Breast epithelium (tissue), 4 donors: ENCODE data around the gene CCDC87. TPM values are rescaled to one million over a fixed set of nuclear protein-coding genes. Genes with fewer than 3 reads are reported as not detected.

ENCODE experiments used
- DNase-seq, 2 donors: peaks; one replicate each; pipeline ENCODE4 v3.0.0-alpha.2; 2019; ENCODE audit warnings: low spot score in 2 of 2
- H3K27ac ChIP-seq, 2 donors: fragments of 200-600 bp; sonication (generic) in 1 of 2; one replicate each; pipeline ENCODE4 v1.5.1; 2016 to 2019; ENCODE audit warnings: mild to moderate bottlenecking in 1 of 2
- H3K27me3 ChIP-seq, 2 donors: fragments of 200-600 bp; sonication (generic) in 1 of 2; one replicate each; pipeline versions ENCODE4 v1.5.1 to v1.6.0; 2017 to 2019; ENCODE audit warnings: control low read depth in 1 of 2, mild to moderate bottlenecking in 1 of 2
- H3K36me3 ChIP-seq: fragments of 200-600 bp; one replicate; pipeline ENCODE4 v1.5.1; 2019
- H3K4me1 ChIP-seq, 2 donors: fragments of 200-600 bp; sonication (generic); one replicate each; pipeline ENCODE4 v1.5.1; 2016 to 2019; ENCODE audit warnings: control low read depth in 1 of 2
- H3K4me3 ChIP-seq, 3 donors: fragments of 200-600 bp; sonication (generic); 1 replicate in 2 of 3; 2 replicates in 1 of 3; pipeline ENCODE4 v1.5.1; 2016 to 2019; ENCODE audit warnings: mild to moderate bottlenecking in 3 of 3, moderate library complexity in 2 of 3
- H3K9me3 ChIP-seq, 2 donors: fragments of 200-600 bp; sonication (generic) in 1 of 2; one replicate each; pipeline ENCODE4 v1.5.1; 2016 to 2019; ENCODE audit warnings: control low read depth in 1 of 2
- POLR2A ChIP-seq: fragments of 450-650 bp; IDR thresholded peaks from one replicate; pipeline ENCODE4 v1.6.1; 2016; ENCODE audit warnings: antibody characterized with exemption, mild to moderate bottlenecking, moderate library complexity
- POLR2AphosphoS5 ChIP-seq, 3 donors: sonication (generic); formaldehyde crosslinking; IDR thresholded peaks; one replicate each; pipeline ENCODE4 v1.6.1; 2017; ENCODE audit warnings: antibody characterized with exemption in 3 of 3
- intact Hi-C: fragments of 100-400 bp; cut with DNase I; formaldehyde crosslinking; loops from one replicate; pipeline ENCODE4 v1.15.1; 2023; ENCODE audit warnings: low total_unique reads
- total RNA-seq, 3 donors: library from RNA; depleted of rRNA; stranded (reverse); fragments of >200 nt; gene quantifications; one replicate each; pipeline ENCODE4 v1.1.0, GENCODE V29; 2016
- TF ChIP-seq, protein P1 (sequence below), 3 donors: fragments of 450-650 bp; IDR thresholded peaks; one replicate each; pipeline ENCODE4 v1.5.1; 2016 to 2017; ENCODE audit warnings: antibody characterized with exemption in 3 of 3, mild to moderate bottlenecking in 3 of 3, moderate library complexity in 3 of 3

CCDC87 gene
- total RNA-seq, 3 donors from 2014 or later: 0.15 TPM; not detected in 2

GRCh38 chr11:66568124-66568916 is 24.5 kb downstream of the CCDC87 start, which contains the start of gene CTSF:
Gene CTSF, minus strand, starts transcription at chr11:66568606. Its CDS starts 120 bp downstream, at chr11:66568486.
- intact Hi-C loops: no loop called here
- no peaks in the 10 kb centered on the region for H3K9me3 ChIP-seq
- TF ChIP-seq, protein P1, sequence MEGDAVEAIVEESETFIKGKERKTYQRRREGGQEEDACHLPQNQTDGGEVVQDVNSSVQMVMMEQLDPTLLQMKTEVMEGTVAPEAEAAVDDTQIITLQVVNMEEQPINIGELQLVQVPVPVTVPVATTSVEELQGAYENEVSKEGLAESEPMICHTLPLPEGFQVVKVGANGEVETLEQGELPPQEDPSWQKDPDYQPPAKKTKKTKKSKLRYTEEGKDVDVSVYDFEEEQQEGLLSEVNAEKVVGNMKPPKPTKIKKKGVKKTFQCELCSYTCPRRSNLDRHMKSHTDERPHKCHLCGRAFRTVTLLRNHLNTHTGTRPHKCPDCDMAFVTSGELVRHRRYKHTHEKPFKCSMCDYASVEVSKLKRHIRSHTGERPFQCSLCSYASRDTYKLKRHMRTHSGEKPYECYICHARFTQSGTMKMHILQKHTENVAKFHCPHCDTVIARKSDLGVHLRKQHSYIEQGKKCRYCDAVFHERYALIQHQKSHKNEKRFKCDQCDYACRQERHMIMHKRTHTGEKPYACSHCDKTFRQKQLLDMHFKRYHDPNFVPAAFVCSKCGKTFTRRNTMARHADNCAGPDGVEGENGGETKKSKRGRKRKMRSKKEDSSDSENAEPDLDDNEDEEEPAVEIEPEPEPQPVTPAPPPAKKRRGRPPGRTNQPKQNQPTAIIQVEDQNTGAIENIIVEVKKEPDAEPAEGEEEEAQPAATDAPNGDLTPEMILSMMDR (IDR thresholded peaks at IDR 0.05): no peak
- TF ChIP-seq POLR2AphosphoS5 (IDR thresholded peaks at IDR 0.05): peak in 1 of 3 donors; percentile 31
- H3K4me1 ChIP-seq: no peaks in the 10 kb centered on the region
- no peaks in the 10 kb centered on the region for H3K27me3 ChIP-seq
- H3K36me3 ChIP-seq: no peaks in the 10 kb centered on the region
- peak within 1 kb of the TSS; percentile 57 for H3K27ac ChIP-seq
- H3K4me3 ChIP-seq: peak within 1 kb of the TSS; percentile 55 to 92 (median 68)
- peak; percentile 68 to 88 for DNase-seq

DNA sequence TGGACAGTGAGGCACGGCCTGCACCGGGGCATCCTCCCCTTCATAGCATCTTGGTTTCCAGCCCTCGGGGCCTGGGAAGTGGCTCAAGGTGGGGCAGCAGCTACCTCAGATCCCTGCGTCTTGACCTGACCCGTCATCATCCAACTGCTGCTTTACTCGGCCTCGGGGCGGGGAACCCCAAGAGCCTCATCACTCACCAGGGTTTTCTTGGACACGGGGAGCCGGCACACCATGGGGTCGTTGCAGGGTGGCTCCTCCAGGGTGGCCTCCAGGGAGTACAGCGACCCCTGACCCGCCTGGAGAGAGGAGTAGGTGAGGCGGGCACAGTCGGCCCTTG is 25.1 kb downstream of the CCDC87 start:
- H3K4me1 ChIP-seq: no peaks in the 10 kb centered on the region
- peak overlapping the region; percentile 55 to 92 (median 68) for H3K4me3 ChIP-seq
- no peaks in the 10 kb centered on the region for H3K27me3 ChIP-seq
- H3K27ac ChIP-seq: peak overlapping the region; percentile 57
- no peak for DNase-seq
- intact Hi-C loops: no loop called here
- TF ChIP-seq POLR2A: no peak
- no peaks in the 10 kb centered on the region for H3K36me3 ChIP-seq
- no peaks in the 10 kb centered on the region for H3K9me3 ChIP-seq

- intact Hi-C loops: no loop called here
- no peak overlapping the region for H3K4me3 ChIP-seq
- H3K9me3 ChIP-seq: no peaks in the 10 kb centered on the region
- DNase-seq: no peak
- H3K4me1 ChIP-seq: no peaks in the 10 kb centered on the region
- H3K27ac ChIP-seq: no peak overlapping the region
- H3K27me3 ChIP-seq: no peaks in the 10 kb centered on the region
- H3K36me3 ChIP-seq: no peaks in the 10 kb centered on the region
- TF ChIP-seq POLR2A: no peak
- TF ChIP-seq, protein P1 (IDR thresholded peaks at IDR 0.05): no peak
- TF ChIP-seq POLR2AphosphoS5 (IDR thresholded peaks at IDR 0.05): no peak
These were observed 26.6 kb downstream of the CCDC87 start for GRCh38 chr11:66566221-66566620.

DNA sequence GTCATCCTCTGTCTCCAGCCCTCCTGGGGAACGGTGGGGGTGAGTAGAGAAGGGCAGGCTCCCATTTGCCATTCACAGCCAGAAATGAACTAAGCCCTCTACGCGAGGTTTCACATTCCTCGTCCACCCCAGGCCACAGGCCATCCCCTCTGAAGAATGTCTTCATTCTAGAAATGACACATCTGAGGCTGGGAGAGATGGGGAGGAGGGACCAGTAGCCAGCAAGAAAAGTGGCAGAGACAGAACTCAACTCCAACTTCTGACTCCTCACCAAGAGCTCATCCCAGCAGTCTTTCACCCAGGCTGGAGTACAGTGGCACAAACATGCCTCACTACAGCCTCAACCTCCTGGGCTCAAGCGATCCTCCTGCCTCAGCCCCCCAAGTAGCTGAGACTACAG is 27.9 kb downstream of the CCDC87 start:
- no peak for DNase-seq
- H3K4me1 ChIP-seq: no peaks in the 10 kb centered on the region
- H3K4me3 ChIP-seq: no peak overlapping the region
- TF ChIP-seq POLR2A: no peak
- no peak for TF ChIP-seq POLR2AphosphoS5 (IDR thresholded peaks at IDR 0.05)
- TF ChIP-seq, protein P1 (IDR thresholded peaks at IDR 0.05): no peak
- H3K36me3 ChIP-seq: no peaks in the 10 kb centered on the region
- intact Hi-C loops: no loop called here
- no peak overlapping the region for H3K27ac ChIP-seq
- no peaks in the 10 kb centered on the region for H3K9me3 ChIP-seq
- H3K27me3 ChIP-seq: no peaks in the 10 kb centered on the region

DNA sequence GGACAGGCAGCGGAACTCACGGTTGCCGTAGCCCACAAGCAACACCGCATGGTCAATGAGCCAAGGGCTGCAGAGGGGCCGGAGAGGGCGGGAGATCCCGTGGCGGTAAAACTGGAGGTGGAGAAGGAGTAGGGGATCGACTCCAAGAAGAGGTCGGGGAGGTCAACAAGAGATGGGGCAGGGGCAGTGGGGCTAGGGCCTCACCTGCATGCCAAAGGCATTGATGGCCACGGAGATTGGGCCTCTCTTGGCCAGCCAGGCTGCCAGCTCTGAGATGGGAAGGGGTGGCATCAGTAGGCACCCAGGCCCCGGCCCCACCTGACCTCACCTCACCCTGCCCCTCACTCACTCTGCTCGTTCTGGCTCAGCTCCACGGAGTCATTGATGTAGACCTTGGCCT is 28.3 kb downstream of the CCDC87 start:
- no peak for TF ChIP-seq POLR2AphosphoS5 (IDR thresholded peaks at IDR 0.05)
- TF ChIP-seq, protein P1 (IDR thresholded peaks at IDR 0.05): no peak
- no peak for TF ChIP-seq POLR2A
- Histone ChIP-seq H3K36me3 (no peaks in the 10 kb centered on the region), H3K27me3 (no peaks in the 10 kb centered on the region), H3K9me3 (no peaks in the 10 kb centered on the region), H3K27ac (no peak overlapping the region), H3K4me3 (no peak overlapping the region), H3K4me1 (no peaks in the 10 kb centered on the region)
- intact Hi-C loops: no loop called here
- no peak for DNase-seq
